RWPE2 (cell line): ENCODE results near the gene IRAK2.
"Not testable (repeated sequence)": the region's sequence is repeated elsewhere in the genome, so short reads cannot be mapped to it uniquely, and the experiment has no call there.

Source experiments
- ATAC-seq: fragments of 200-7000 bp; cut with Tn5 transposase; 3 replicates; pipeline ENCODE4 v1.9.1; 2021; ENCODE audit warnings: low read depth
- DNase-seq: peaks from one replicate; pipeline ENCODE4 v3.0.0-alpha.2; 2020; ENCODE audit warnings: low spot score
- H3K27ac ChIP-seq: fragments of 450-650 bp; 2 replicates; pipeline ENCODE4 v1.5.1; 2017; ENCODE audit warnings: mild to moderate bottlenecking; ENCODE audit not compliant: poor library complexity, severe bottlenecking
- H3K27me3 ChIP-seq: fragments of 250-450 bp; sonication (Bioruptor Pico); 2 replicates; pipeline ENCODE4 v1.5.1; 2021; ENCODE audit warnings: mild to moderate bottlenecking, moderate library complexity; ENCODE audit not compliant: insufficient read depth, poor library complexity, severe bottlenecking
- H3K36me3 ChIP-seq: fragments of 250-450 bp; sonication (Bioruptor Pico); 2 replicates; pipeline ENCODE4 v1.5.1; 2020; ENCODE audit warnings: low read depth, mild to moderate bottlenecking, moderate library complexity
- H3K4me1 ChIP-seq: fragments of 250-450 bp; sonication (Bioruptor Pico); 2 replicates; pipeline ENCODE4 v1.5.1; 2021; ENCODE audit warnings: mild to moderate bottlenecking, moderate library complexity; ENCODE audit not compliant: insufficient read depth, poor library complexity, severe bottlenecking
- H3K4me3 ChIP-seq: fragments of 250-450 bp; sonication (Bioruptor Pico); 2 replicates; pipeline ENCODE4 v1.5.1; 2021; ENCODE audit warnings: mild to moderate bottlenecking, moderate library complexity; ENCODE audit not compliant: severe bottlenecking
- H3K9me3 ChIP-seq: fragments of 250-450 bp; sonication (Bioruptor Pico); 2 replicates; pipeline ENCODE4 v1.5.1; 2021; ENCODE audit warnings: mild to moderate bottlenecking, moderate library complexity; ENCODE audit not compliant: severe bottlenecking
- CTCF ChIP-seq: fragments of 450-650 bp; IDR thresholded peaks from one replicate; pipeline ENCODE4 v1.5.1; 2017; ENCODE audit warnings: mild to moderate bottlenecking, moderate library complexity; ENCODE audit not compliant: poor library complexity, severe bottlenecking

The IRAK2 gene

DNA sequence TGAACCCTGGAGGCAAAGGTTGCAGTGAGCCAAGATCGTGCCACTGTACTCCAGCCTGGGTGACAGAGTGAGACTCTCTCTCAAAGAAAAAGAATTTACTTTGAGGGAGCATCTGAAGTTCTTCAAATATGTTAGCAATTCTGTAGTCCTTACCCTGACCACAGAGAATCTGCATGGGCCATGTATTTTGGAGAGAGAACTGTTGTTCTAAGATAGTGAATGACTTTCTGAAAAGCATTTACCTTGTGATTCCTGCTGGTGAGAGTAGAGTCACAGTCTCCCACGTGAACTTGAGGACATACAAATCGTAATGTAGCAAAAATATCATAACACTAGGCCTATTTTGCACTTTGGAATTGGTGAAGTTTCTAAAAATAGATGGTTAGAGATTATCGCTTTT lies 45.3 kb upstream of the IRAK2 start:
- no peak for ATAC-seq
- H3K27me3 ChIP-seq = no peaks in the 10 kb centered on the region
- no peaks in the 10 kb centered on the region for H3K9me3 ChIP-seq
- TF ChIP-seq CTCF = no peak
- H3K27ac ChIP-seq = no peak overlapping the region
- peaks cover 40% of the 10 kb centered on the region for H3K36me3 ChIP-seq
- no peak overlapping the region for H3K4me3 ChIP-seq
- DNase-seq = no peak
- H3K4me1 ChIP-seq = peaks cover 5% of the 10 kb centered on the region

GRCh38 chr3:10121064-10121463 lies 43.7 kb upstream of the IRAK2 start:
- no peaks in the 10 kb centered on the region for H3K9me3 ChIP-seq
- no peak overlapping the region for H3K27ac ChIP-seq
- H3K4me3 ChIP-seq = no peak overlapping the region
- no peaks in the 10 kb centered on the region for H3K27me3 ChIP-seq
- no peak for DNase-seq
- H3K36me3 ChIP-seq = peaks cover 57% of the 10 kb centered on the region
- no peak for ATAC-seq
- TF ChIP-seq CTCF = no peak
- peaks cover 5% of the 10 kb centered on the region for H3K4me1 ChIP-seq

DNA sequence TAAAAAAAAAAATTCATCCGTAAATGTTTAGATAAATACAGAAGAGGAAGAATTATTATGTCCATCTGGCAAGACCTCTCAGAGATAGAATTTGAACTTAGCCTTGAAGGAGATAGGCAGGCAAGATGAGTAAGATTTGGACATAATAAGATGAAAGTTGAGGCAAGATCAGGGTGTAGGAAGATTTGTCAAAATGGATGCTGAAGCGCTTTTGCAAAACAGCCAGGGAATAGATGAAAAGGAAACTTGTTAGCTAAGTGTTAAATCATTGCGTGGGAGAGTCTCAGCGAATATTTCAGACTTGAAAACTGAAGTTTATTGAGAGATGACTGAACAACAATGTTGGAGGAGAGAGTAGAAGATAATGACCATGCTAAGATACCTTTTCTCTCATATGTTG lies 42.0 kb upstream of the IRAK2 start:
- Histone ChIP-seq H3K9me3 (no peaks in the 10 kb centered on the region), H3K4me1 (no peaks in the 10 kb centered on the region), H3K27me3 (no peaks in the 10 kb centered on the region), H3K4me3 (no peak overlapping the region), H3K27ac (no peak overlapping the region), H3K36me3 (peaks cover 72% of the 10 kb centered on the region)
- TF ChIP-seq CTCF = no peak
- ATAC-seq (no peak), DNase-seq (no peak)

GRCh38 chr3:10135872-10136271 lies 28.8 kb upstream of the IRAK2 start:
- H3K4me1 ChIP-seq, ATAC-seq, H3K27ac ChIP-seq, H3K36me3 ChIP-seq, H3K27me3 ChIP-seq, H3K9me3 ChIP-seq, H3K4me3 ChIP-seq, DNase-seq: not testable (repeated sequence)

GRCh38 chr3:10136426-10137005 lies 28.2 kb upstream of the IRAK2 start:
- TF ChIP-seq CTCF = no peak
- Histone ChIP-seq H3K4me3 (no peak overlapping the region), H3K36me3 (no peaks in the 10 kb centered on the region), H3K27ac (no peak overlapping the region), H3K27me3 (no peaks in the 10 kb centered on the region), H3K4me1 (no peaks in the 10 kb centered on the region), H3K9me3 (no peaks in the 10 kb centered on the region)
- ATAC-seq (no peak), DNase-seq (no peak)
